WTC11 (cell line): ENCODE data around the gene LMF2. TPM values are rescaled to one million over a fixed set of nuclear protein-coding genes. Genes with fewer than 3 reads are reported as not detected.
A peak's percentile ranks its signal among the peaks of the same experiment; 100 is the strongest.

ENCODE experiments used
- CBFB ChIP-seq: sonication (generic); formaldehyde crosslinking; IDR thresholded peaks from 2 replicates; pipeline ENCODE4 v1.8.1; 2022; ENCODE audit warnings: mild to moderate bottlenecking, low read depth, missing genetic modification reagents
- CREB1 ChIP-seq: sonication (generic); formaldehyde crosslinking; IDR thresholded peaks from 2 replicates; pipeline ENCODE4 v1.8.0; 2023; ENCODE audit warnings: mild to moderate bottlenecking, missing genetic modification reagents
- EMX1 ChIP-seq: fragments of 250-450 bp; sonication (Bioruptor Pico); IDR thresholded peaks from 2 replicates; pipeline ENCODE4 v1.8.0; 2021; ENCODE audit warnings: mild to moderate bottlenecking
- FOXP1 ChIP-seq: sonication (generic); formaldehyde crosslinking; IDR thresholded peaks from 2 replicates; pipeline ENCODE4 v1.8.0; 2022; ENCODE audit warnings: missing genetic modification reagents, mild to moderate bottlenecking, moderate library complexity, borderline replicate concordance
- GABPB1 ChIP-seq: sonication (generic); formaldehyde crosslinking; IDR thresholded peaks from 2 replicates; pipeline ENCODE4 v1.8.1; 2023; ENCODE audit warnings: mild to moderate bottlenecking, missing genetic modification reagents
- GRHL2 ChIP-seq: fragments of 250-450 bp; sonication (Bioruptor Pico); IDR thresholded peaks from 2 replicates; pipeline ENCODE4 v1.8.0; 2022; ENCODE audit warnings: mild to moderate bottlenecking, moderate library complexity; ENCODE audit not compliant: insufficient replicate concordance, severe bottlenecking
- NFATC4 ChIP-seq: fragments of 250-450 bp; sonication (Bioruptor Pico); IDR thresholded peaks from 2 replicates; pipeline ENCODE4 v1.9.0; 2021; ENCODE audit warnings: mild to moderate bottlenecking
- NFE2L1 ChIP-seq: sonication (generic); formaldehyde crosslinking; IDR thresholded peaks from 2 replicates; pipeline ENCODE4 v1.8.1; 2023; ENCODE audit warnings: missing genetic modification reagents
- NR3C1 ChIP-seq: sonication (generic); formaldehyde crosslinking; conservative IDR thresholded peaks from 2 replicates; pipeline ENCODE4 v1.8.1; 2023; ENCODE audit warnings: low read depth, mild to moderate bottlenecking, missing genetic modification reagents
- SMAD4 ChIP-seq: sonication (generic); formaldehyde crosslinking; IDR thresholded peaks from 2 replicates; pipeline ENCODE4 v1.8.0; 2022; ENCODE audit warnings: mild to moderate bottlenecking, missing genetic modification reagents
- SP1 ChIP-seq: sonication (generic); formaldehyde crosslinking; conservative IDR thresholded peaks from 2 replicates; pipeline ENCODE4 v1.8.1; 2022; ENCODE audit warnings: missing genetic modification reagents
- TEAD1 ChIP-seq: sonication (generic); formaldehyde crosslinking; IDR thresholded peaks from 2 replicates; pipeline ENCODE4 v1.8.0; 2022; ENCODE audit warnings: mild to moderate bottlenecking, missing genetic modification reagents
- TEAD4 ChIP-seq: sonication (generic); formaldehyde crosslinking; IDR thresholded peaks from 2 replicates; pipeline ENCODE4 v1.8.0; 2022; ENCODE audit warnings: mild to moderate bottlenecking, missing genetic modification reagents
- TP53 ChIP-seq: sonication (generic); formaldehyde crosslinking; IDR thresholded peaks from 2 replicates; pipeline ENCODE4 v1.8.1; 2023; ENCODE audit warnings: mild to moderate bottlenecking, missing genetic modification reagents
- ZBTB21 ChIP-seq: sonication (generic); formaldehyde crosslinking; IDR thresholded peaks from 2 replicates; pipeline ENCODE4 v1.8.1; 2023; ENCODE audit warnings: mild to moderate bottlenecking, missing genetic modification reagents, borderline replicate concordance
- ZNF138 ChIP-seq: sonication (generic); formaldehyde crosslinking; conservative IDR thresholded peaks from 2 replicates; pipeline ENCODE4 v1.8.1; 2022; ENCODE audit warnings: mild to moderate bottlenecking, moderate library complexity, missing genetic modification reagents
- ZNF317 ChIP-seq: sonication (generic); formaldehyde crosslinking; IDR thresholded peaks from 2 replicates; pipeline ENCODE4 v1.8.1; 2023; ENCODE audit warnings: low read depth, mild to moderate bottlenecking, moderate library complexity, missing genetic modification reagents, borderline replicate concordance
- total RNA-seq: library from RNA; stranded (reverse); gene quantifications from 3 replicates; pipeline ENCODE4 v1.2.3, GENCODE V29; 2021
- TF ChIP-seq, protein P1 (sequence below): sonication (generic); formaldehyde crosslinking; IDR thresholded peaks from 2 replicates; pipeline ENCODE4 v1.8.0; 2022; ENCODE audit warnings: mild to moderate bottlenecking, missing genetic modification reagents
- TF ChIP-seq, protein P2 (sequence below): sonication (generic); formaldehyde crosslinking; IDR thresholded peaks from 2 replicates; pipeline ENCODE4 v1.8.1; 2022; ENCODE audit warnings: mild to moderate bottlenecking, moderate library complexity, missing genetic modification reagents
- TF ChIP-seq, protein P3 (sequence below): sonication (generic); formaldehyde crosslinking; IDR thresholded peaks from 2 replicates; pipeline ENCODE4 v1.8.0; 2022; ENCODE audit warnings: mild to moderate bottlenecking, missing genetic modification reagents
- TF ChIP-seq, protein P4 (sequence below): fragments of 250-450 bp; sonication (Bioruptor Pico); IDR thresholded peaks from 2 replicates; pipeline ENCODE4 v2.1.2; 2022; ENCODE audit warnings: mild to moderate bottlenecking, moderate library complexity
- TF ChIP-seq, protein P5 (sequence below): sonication (generic); formaldehyde crosslinking; conservative IDR thresholded peaks from 2 replicates; pipeline ENCODE4 v1.8.1; 2022; ENCODE audit warnings: mild to moderate bottlenecking, missing genetic modification reagents
- TF ChIP-seq, protein P6 (sequence below): sonication (generic); formaldehyde crosslinking; IDR thresholded peaks from 2 replicates; pipeline ENCODE4 v1.8.1; 2023; ENCODE audit warnings: mild to moderate bottlenecking, missing genetic modification reagents
- TF ChIP-seq, protein P7 (sequence below): sonication (generic); formaldehyde crosslinking; IDR thresholded peaks from 2 replicates; pipeline ENCODE4 v1.8.1; 2023; ENCODE audit warnings: mild to moderate bottlenecking, missing genetic modification reagents, moderate library complexity
- TF ChIP-seq, protein P8 (sequence below): sonication (generic); formaldehyde crosslinking; IDR thresholded peaks from 2 replicates; pipeline ENCODE4 v1.8.1; 2022; ENCODE audit warnings: low read depth, missing genetic modification reagents, borderline replicate concordance

LMF2 gene
- total RNA-seq, 1 experiment from 2014 or later, result 43.7 TPM

DNA sequence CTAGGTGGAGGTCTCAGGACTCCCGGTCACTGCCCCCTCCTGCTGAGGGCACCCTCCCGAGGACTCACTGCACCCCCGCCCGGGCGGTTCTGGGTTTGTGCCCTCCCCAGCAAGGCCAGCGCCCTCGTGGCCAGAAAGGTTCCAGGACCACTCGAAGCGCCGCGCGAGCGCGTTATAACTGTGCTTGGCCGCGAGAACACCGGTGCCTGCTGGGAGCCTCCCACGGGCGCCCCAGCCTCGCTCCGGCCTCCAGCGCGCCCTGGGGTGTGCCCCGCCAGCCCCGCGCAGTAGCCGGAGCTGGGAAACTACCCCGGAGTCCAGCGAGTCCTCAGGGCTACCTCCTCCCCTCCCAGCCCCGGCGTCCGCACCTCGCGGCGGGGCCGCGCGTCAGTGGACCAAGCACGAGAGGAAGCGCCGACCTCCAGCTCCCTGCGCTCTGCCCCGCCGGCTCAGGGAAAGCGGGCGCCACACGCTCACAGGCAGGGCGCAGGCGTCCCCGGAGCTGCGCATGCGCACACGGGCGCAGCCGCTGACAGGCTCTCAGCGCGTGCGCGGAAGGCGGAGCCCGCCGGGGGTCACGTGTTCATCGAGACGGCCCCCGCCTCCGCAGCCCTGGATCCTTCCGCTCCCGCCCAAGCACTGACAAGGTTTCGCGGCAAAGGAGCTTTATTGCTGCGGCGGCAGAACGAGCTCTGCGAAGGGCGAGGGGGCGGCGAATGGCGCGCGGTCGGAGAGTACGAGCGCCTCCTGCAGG is 17.8 kb upstream of the LMF2 start, which contains the start of gene SCO2 (continued):
- TF ChIP-seq, protein P1, sequence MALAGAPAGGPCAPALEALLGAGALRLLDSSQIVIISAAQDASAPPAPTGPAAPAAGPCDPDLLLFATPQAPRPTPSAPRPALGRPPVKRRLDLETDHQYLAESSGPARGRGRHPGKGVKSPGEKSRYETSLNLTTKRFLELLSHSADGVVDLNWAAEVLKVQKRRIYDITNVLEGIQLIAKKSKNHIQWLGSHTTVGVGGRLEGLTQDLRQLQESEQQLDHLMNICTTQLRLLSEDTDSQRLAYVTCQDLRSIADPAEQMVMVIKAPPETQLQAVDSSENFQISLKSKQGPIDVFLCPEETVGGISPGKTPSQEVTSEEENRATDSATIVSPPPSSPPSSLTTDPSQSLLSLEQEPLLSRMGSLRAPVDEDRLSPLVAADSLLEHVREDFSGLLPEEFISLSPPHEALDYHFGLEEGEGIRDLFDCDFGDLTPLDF, result no peak
- TF ChIP-seq, protein P2, sequence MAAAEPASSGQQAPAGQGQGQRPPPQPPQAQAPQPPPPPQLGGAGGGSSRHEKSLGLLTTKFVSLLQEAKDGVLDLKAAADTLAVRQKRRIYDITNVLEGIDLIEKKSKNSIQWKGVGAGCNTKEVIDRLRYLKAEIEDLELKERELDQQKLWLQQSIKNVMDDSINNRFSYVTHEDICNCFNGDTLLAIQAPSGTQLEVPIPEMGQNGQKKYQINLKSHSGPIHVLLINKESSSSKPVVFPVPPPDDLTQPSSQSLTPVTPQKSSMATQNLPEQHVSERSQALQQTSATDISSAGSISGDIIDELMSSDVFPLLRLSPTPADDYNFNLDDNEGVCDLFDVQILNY, result peak; percentile 94
- TF ChIP-seq TEAD1 (CRISPR knock-in tag), result peak; percentile 68; the same call in 1 of the 2 replicates
- TF ChIP-seq GABPB1 (CRISPR knock-in tag), result no peak; the same call in none of the 2 replicates
- TF ChIP-seq NFATC4 (CRISPR knock-in tag), result no peak
- no peak for TF ChIP-seq EMX1 (CRISPR knock-in tag)
- TF ChIP-seq, protein P3, sequence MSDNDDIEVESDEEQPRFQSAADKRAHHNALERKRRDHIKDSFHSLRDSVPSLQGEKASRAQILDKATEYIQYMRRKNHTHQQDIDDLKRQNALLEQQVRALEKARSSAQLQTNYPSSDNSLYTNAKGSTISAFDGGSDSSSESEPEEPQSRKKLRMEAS, result peak; percentile 92
- TF ChIP-seq, protein P4, sequence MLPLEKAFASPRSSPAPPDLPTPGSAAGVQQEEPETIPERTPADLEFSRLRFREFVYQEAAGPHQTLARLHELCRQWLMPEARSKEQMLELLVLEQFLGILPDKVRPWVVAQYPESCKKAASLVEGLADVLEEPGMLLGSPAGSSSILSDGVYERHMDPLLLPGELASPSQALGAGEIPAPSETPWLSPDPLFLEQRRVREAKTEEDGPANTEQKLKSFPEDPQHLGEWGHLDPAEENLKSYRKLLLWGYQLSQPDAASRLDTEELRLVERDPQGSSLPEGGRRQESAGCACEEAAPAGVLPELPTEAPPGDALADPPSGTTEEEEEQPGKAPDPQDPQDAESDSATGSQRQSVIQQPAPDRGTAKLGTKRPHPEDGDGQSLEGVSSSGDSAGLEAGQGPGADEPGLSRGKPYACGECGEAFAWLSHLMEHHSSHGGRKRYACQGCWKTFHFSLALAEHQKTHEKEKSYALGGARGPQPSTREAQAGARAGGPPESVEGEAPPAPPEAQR (CRISPR knock-in tag), result no peak
- TF ChIP-seq, protein P5, sequence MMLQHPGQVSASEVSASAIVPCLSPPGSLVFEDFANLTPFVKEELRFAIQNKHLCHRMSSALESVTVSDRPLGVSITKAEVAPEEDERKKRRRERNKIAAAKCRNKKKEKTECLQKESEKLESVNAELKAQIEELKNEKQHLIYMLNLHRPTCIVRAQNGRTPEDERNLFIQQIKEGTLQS (CRISPR knock-in tag), result 0 out of 2 replicates have a peak, but pooled peaks have one; percentile 2
- TF ChIP-seq, protein P6, sequence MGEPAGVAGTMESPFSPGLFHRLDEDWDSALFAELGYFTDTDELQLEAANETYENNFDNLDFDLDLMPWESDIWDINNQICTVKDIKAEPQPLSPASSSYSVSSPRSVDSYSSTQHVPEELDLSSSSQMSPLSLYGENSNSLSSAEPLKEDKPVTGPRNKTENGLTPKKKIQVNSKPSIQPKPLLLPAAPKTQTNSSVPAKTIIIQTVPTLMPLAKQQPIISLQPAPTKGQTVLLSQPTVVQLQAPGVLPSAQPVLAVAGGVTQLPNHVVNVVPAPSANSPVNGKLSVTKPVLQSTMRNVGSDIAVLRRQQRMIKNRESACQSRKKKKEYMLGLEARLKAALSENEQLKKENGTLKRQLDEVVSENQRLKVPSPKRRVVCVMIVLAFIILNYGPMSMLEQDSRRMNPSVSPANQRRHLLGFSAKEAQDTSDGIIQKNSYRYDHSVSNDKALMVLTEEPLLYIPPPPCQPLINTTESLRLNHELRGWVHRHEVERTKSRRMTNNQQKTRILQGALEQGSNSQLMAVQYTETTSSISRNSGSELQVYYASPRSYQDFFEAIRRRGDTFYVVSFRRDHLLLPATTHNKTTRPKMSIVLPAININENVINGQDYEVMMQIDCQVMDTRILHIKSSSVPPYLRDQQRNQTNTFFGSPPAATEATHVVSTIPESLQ (CRISPR knock-in tag), result peak; percentile 50; the same call in 1 of the 2 replicates
- 0 out of 2 replicates have a peak, but pooled peaks have one; percentile 18 for TF ChIP-seq CREB1
- TF ChIP-seq, protein P7, sequence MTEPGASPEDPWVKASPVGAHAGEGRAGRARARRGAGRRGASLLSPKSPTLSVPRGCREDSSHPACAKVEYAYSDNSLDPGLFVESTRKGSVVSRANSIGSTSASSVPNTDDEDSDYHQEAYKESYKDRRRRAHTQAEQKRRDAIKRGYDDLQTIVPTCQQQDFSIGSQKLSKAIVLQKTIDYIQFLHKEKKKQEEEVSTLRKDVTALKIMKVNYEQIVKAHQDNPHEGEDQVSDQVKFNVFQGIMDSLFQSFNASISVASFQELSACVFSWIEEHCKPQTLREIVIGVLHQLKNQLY (CRISPR knock-in tag), result no peak
- TF ChIP-seq ZNF317 (CRISPR knock-in tag), result peak; percentile 35; the same call in 1 of the 2 replicates
- peak; percentile 86 for TF ChIP-seq SP1 (CRISPR knock-in tag)
- TF ChIP-seq ZBTB21 (CRISPR knock-in tag), result no peak
- TF ChIP-seq ZNF138, result 0 out of 2 replicates have a peak, but pooled peaks have one; percentile 26
- TF ChIP-seq NR3C1 (CRISPR knock-in tag), result no peak
- no peak for TF ChIP-seq CBFB (CRISPR knock-in tag)
- TF ChIP-seq, protein P8, sequence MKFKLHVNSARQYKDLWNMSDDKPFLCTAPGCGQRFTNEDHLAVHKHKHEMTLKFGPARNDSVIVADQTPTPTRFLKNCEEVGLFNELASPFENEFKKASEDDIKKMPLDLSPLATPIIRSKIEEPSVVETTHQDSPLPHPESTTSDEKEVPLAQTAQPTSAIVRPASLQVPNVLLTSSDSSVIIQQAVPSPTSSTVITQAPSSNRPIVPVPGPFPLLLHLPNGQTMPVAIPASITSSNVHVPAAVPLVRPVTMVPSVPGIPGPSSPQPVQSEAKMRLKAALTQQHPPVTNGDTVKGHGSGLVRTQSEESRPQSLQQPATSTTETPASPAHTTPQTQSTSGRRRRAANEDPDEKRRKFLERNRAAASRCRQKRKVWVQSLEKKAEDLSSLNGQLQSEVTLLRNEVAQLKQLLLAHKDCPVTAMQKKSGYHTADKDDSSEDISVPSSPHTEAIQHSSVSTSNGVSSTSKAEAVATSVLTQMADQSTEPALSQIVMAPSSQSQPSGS, result no peak
- peak; percentile 85; the same call in 1 of the 2 replicates for TF ChIP-seq NFE2L1 (CRISPR knock-in tag)
- no peak for TF ChIP-seq GRHL2
- TF ChIP-seq TEAD4 (CRISPR knock-in tag), result no peak
- no peak; the same call in 1 of the 2 replicates for TF ChIP-seq SMAD4
- peak; percentile 60; the same call in 1 of the 2 replicates for TF ChIP-seq FOXP1 (CRISPR knock-in tag)
- peak; percentile 62 for TF ChIP-seq TP53
